ENCODE measurements around the gene CDK5RAP2. TPM values are rescaled to one million over a fixed set of nuclear protein-coding genes. Genes with fewer than 3 reads are reported as not detected.

The CDK5RAP2 gene
- total RNA-seq, 1 experiment from 2014 or later = 56.4 TPM

GRCh38 chr9:120447959-120448500 lies 131.9 kb downstream of the CDK5RAP2 start:
- no peaks in the 10 kb centered on the region for H3K4me1 Mint-ChIP-seq

More at GRCh38 chr9:120447959-120448500, 131.9 kb downstream of the CDK5RAP2 start:
- Histone ChIP-seq H3K23me2 (ENCODE audit: insufficient read length, low read depth, low read length, poor library complexity, severe bottlenecking) (no peaks in the 10 kb centered on the region), H3K4me1 (ENCODE audit: insufficient read depth, low read length) (no peaks in the 10 kb centered on the region), H4K91ac (ENCODE audit: insufficient read length, low read depth, low read length) (no peak overlapping the region), H3K18ac (ENCODE audit: insufficient read length, low read depth, low read length) (no peak overlapping the region), H2BK15ac (ENCODE audit: low read depth, low read length) (no peak overlapping the region), H2BK5ac (ENCODE audit: insufficient read length, low read length) (no peak overlapping the region), H3K27ac (ENCODE audit: insufficient read length, low read depth, low read length) (no peak overlapping the region), H2BK12ac (ENCODE audit: insufficient read length, low read depth, low read length) (no peak overlapping the region), H4K8ac (replicated peaks; ENCODE audit: insufficient read length, low read depth, low read length) (no peak overlapping the region), H3T11ph (ENCODE audit: low read length) (no peak overlapping the region), H4K20me1 (ENCODE audit: control insufficient read depth, insufficient read depth, insufficient read length) (no peaks in the 10 kb centered on the region), H4K5ac (ENCODE audit: insufficient read length, low read depth, low read length) (no peak overlapping the region), H3K79me2 (ENCODE audit: insufficient read depth, low read length) (no peaks in the 10 kb centered on the region), H3K9me3 (ENCODE audit: control insufficient read depth, low read depth, low read length) (no peaks in the 10 kb centered on the region), H3K56ac (ENCODE audit: insufficient read length, low read depth, low read length) (no peak overlapping the region), H3K9ac (ENCODE audit: extremely low read depth, insufficient read length, low read length) (no peak overlapping the region), H2AK5ac (ENCODE audit: insufficient read length, low read length) (no peak overlapping the region), H2AFZ (ENCODE audit: low read length) (no peak overlapping the region), H2BK120ac (ENCODE audit: low read depth, low read length, poor library complexity, severe bottlenecking) (no peak overlapping the region), H3K4me2 (ENCODE audit: insufficient read depth, insufficient read length, low read length) (no peak overlapping the region), H3K14ac (ENCODE audit: insufficient read depth, low read length) (no peak overlapping the region), H3K79me1 (ENCODE audit: insufficient read depth, low read depth, low read length, poor library complexity, severe bottlenecking) (no peaks in the 10 kb centered on the region), H3K23ac (ENCODE audit: insufficient read length, low read depth, low read length) (no peak overlapping the region), H3K27me3 (ENCODE audit: insufficient read depth, low read length) (no peaks in the 10 kb centered on the region), H3K4ac (ENCODE audit: low read depth, low read length) (no peak overlapping the region), H2BK20ac (ENCODE audit: low read depth, low read length, poor library complexity, severe bottlenecking) (no peak overlapping the region)
- WGBS (ENCODE audit: extremely low coverage, insufficient read length, low lambda C conversion rate) = no CpG with 5 or more reads among the region's 9 CpGs
- DNase-seq = no peak
- no peak for TF ChIP-seq CTCF (conservative IDR thresholded peaks at IDR 0.05)
- Mint-ChIP-seq H3K9me3 (no peaks in the 10 kb centered on the region), H3K27me3 (ENCODE audit: low read depth) (no peaks in the 10 kb centered on the region), H3K36me3 (ENCODE audit: insufficient read depth in 1 of 3, low read depth in 3 of 3) (peaks cover 10 to 31% (median 20%) of the 10 kb centered on the region in 3 experiments; a peak in 6 of 7 replicates), H3K27ac (no peak overlapping the region), H3K4me3 (no peak overlapping the region)

Data from H9 (cell line).